ENCODE data around the gene CAPG. TPM values are rescaled to one million over a fixed set of nuclear protein-coding genes. Genes with fewer than 3 reads are reported as not detected.

The CAPG gene
- polyA plus RNA-seq, 1 donor (not counting 4 experiments of a cell fraction or from before 2014, with no cell fraction given), result 466 TPM

GRCh38 chr2:85423525-85423924 is 13.4 kb upstream of the CAPG start:
- H3K4me3 ChIP-seq (ENCODE audit: control insufficient read depth in 2 of 3, extremely low read depth in 1 of 3, insufficient read depth in 2 of 3, low read depth in 1 of 3, low read length in 3 of 3), result no peak overlapping the region
- no peaks in the 10 kb centered on the region for H3K79me2 ChIP-seq (ENCODE audit: control insufficient read depth, insufficient read depth, low read length)
- H3K9me3 ChIP-seq (ENCODE audit: control insufficient read depth, low read depth, low read length), result no peaks in the 10 kb centered on the region
- no peak overlapping the region for H3K4me2 ChIP-seq (ENCODE audit: control insufficient read depth, extremely low read depth, insufficient read depth, low read depth, low read length)
- H3K36me3 ChIP-seq (ENCODE audit: control insufficient read depth in 2 of 2, extremely low read depth in 1 of 2, insufficient read depth in 2 of 2, low read length in 2 of 2), result no peaks in the 10 kb centered on the region
- no peaks in the 10 kb centered on the region for H3K9me1 ChIP-seq (ENCODE audit: control insufficient read depth, extremely low read depth, insufficient read depth, low read length)
- FAIRE-seq (no peak), DNase-seq (ENCODE audit: low read depth, low spot score) (no peak)
- peaks cover 24% of the 10 kb centered on the region for H3K4me1 ChIP-seq (ENCODE audit: control insufficient read depth, extremely low read depth, insufficient read depth, low read length)
- no peaks in the 10 kb centered on the region for H3K27me3 ChIP-seq (ENCODE audit: control insufficient read depth, extremely low read depth, insufficient read depth, low read length)
- H4K20me1 ChIP-seq (ENCODE audit: control insufficient read depth, extremely low read depth, insufficient read depth, low read length), result no peaks in the 10 kb centered on the region
- dilution Hi-C loops (cut with MboI; ENCODE audit: extremely low pct_ligation_motif_present, low sequenced_read_pairs), result no loop called here
- TF ChIP-seq CTCF (optimal IDR thresholded peaks at IDR 0.05 in 1 of 3, IDR thresholded peaks at IDR 0.05 in 1 of 3, conservative IDR thresholded peaks at IDR 0.05 in 1 of 3; ENCODE audit: extremely low read depth in 1 of 3, insufficient read depth in 2 of 3, low read length in 3 of 3), result no peak
- no peak for TF ChIP-seq EZH2 (IDR thresholded peaks at IDR 0.05; ENCODE audit: low read length)
- no peak overlapping the region for H3K27ac ChIP-seq (ENCODE audit: control insufficient read depth, insufficient read depth, low read length)
- no peak overlapping the region for H2AFZ ChIP-seq (ENCODE audit: control insufficient read depth, low read length)
- no peak overlapping the region for H3K9ac ChIP-seq (ENCODE audit: control insufficient read depth, extremely low read depth, insufficient read depth, low read length)

- no peak for TF ChIP-seq CTCF (optimal IDR thresholded peaks at IDR 0.05 in 1 of 3, IDR thresholded peaks at IDR 0.05 in 1 of 3, conservative IDR thresholded peaks at IDR 0.05 in 1 of 3; ENCODE audit: extremely low read depth in 1 of 3, insufficient read depth in 2 of 3, low read length in 3 of 3)
- no peak for TF ChIP-seq EZH2 (IDR thresholded peaks at IDR 0.05; ENCODE audit: low read length)
- H3K9ac ChIP-seq (ENCODE audit: control insufficient read depth, extremely low read depth, insufficient read depth, low read length), result no peak overlapping the region
- H3K27me3 ChIP-seq (ENCODE audit: control insufficient read depth, extremely low read depth, insufficient read depth, low read length), result no peaks in the 10 kb centered on the region
- no peaks in the 10 kb centered on the region for H3K9me3 ChIP-seq (ENCODE audit: control insufficient read depth, low read depth, low read length)
- no peak overlapping the region for H2AFZ ChIP-seq (ENCODE audit: control insufficient read depth, low read length)
- no peaks in the 10 kb centered on the region for H3K9me1 ChIP-seq (ENCODE audit: control insufficient read depth, extremely low read depth, insufficient read depth, low read length)
- H3K4me2 ChIP-seq (ENCODE audit: control insufficient read depth, extremely low read depth, insufficient read depth, low read depth, low read length), result no peak overlapping the region
- dilution Hi-C loops (cut with MboI; ENCODE audit: extremely low pct_ligation_motif_present, low sequenced_read_pairs), result no loop called here
- H3K27ac ChIP-seq (ENCODE audit: control insufficient read depth, insufficient read depth, low read length), result no peak overlapping the region
- peaks cover 29% of the 10 kb centered on the region for H3K4me1 ChIP-seq (ENCODE audit: control insufficient read depth, extremely low read depth, insufficient read depth, low read length)
- DNase-seq (ENCODE audit: low read depth, low spot score) (no peak), FAIRE-seq (no peak)
- no peaks in the 10 kb centered on the region for H4K20me1 ChIP-seq (ENCODE audit: control insufficient read depth, extremely low read depth, insufficient read depth, low read length)
- no peaks in the 10 kb centered on the region for H3K36me3 ChIP-seq (ENCODE audit: control insufficient read depth in 2 of 2, extremely low read depth in 1 of 2, insufficient read depth in 2 of 2, low read length in 2 of 2)
- no peak overlapping the region for H3K4me3 ChIP-seq (ENCODE audit: control insufficient read depth in 2 of 3, extremely low read depth in 1 of 3, insufficient read depth in 2 of 3, low read depth in 1 of 3, low read length in 3 of 3)
- no peaks in the 10 kb centered on the region for H3K79me2 ChIP-seq (ENCODE audit: control insufficient read depth, insufficient read depth, low read length)
Measured at GRCh38 chr2:85422072-85422457, 11.9 kb upstream of the CAPG start.

Measured in keratinocyte (primary cell).